T-helper 9 cell (primary cell): ENCODE measurements around the gene IMMP2L.
"Not testable (repeated sequence)": the region's sequence is repeated elsewhere in the genome, so short reads cannot be mapped to it uniquely, and the experiment has no call there.

ENCODE experiments used
- DNase-seq: peaks from one replicate; pipeline ENCODE4 v3.0.0-alpha.2; 2020

Gene IMMP2L

GRCh38 chr7:110962826-110963225, 599.5 kb downstream of the IMMP2L start:
- no peak for DNase-seq

DNA sequence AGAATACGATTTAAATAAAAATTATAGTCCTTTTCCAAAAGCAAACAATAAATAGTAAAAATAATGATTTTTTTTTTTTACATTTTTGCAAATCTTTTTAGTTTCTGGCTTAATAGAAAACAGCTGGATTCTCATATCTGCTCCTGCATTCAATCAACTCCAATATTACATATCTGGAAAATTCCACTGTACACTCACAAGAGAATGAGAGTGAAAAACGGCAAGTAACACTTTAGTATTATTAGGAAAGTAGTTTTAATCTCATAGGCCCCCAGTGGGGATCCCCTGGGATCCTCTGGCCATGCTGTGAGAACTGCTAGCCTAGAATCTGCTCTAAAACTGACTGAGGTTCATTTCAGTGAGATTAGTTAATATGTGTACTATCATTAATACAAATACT, 599.9 kb downstream of the IMMP2L start:
- no peak for DNase-seq

GRCh38 chr7:110960811-110961210, 601.5 kb downstream of the IMMP2L start:
- DNase-seq = no peak

DNA sequence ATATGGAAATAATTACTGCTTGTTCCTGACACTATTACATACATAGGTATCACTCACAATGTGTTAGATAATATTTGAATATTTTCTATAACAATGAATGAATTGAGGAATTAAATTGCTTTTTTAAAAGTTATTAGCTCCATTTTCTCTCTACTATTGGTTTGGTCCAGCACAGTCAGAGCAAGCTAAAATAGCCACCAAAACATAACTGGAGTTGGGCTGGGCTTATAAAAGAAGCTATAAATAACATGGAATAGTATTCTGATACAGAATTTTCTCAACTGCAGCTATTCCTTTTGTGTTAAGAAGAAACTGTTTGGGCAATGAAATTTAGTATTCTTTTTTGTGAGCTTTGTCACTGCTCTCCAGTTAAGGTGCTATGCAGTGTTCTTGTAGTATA, 614.0 kb downstream of the IMMP2L start:
- DNase-seq = no peak

- DNase-seq = no peak
Measured at GRCh38 chr7:110947408-110947807, 614.9 kb downstream of the IMMP2L start.

DNA sequence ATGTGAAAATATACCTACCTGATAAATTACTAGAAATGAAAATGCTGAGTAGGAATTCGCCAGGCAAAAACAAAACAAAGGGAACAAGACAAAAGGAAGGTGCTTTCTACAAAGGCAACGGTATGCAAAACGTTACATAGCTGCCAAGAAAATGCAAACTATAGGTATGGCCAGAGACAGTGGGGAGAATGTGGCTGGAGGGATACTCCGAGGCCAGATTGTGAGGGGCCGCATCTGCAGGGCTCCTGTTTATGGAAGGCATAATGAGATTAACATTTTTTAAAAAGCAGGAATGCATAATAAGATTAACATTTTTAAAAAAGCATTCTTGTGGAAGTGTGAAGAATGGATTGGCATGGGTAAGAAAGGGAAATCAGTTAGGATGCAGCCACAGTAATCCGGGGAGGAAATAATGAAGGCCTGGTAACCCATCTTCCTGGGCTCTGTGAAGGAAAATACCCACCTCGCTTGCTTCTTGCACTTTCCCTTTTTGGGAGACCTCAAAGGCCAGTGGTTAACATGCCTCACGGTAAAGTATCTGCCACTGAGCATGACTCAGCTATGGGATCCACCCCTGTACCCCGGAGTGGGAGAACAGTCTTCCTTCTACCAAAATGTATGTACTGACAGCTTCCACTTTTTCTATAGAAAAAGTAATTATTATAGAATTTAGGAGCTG, 617.2 kb downstream of the IMMP2L start:
- no peak for DNase-seq

- DNase-seq = no peak
Measured at GRCh38 chr7:110944448-110944847, 617.8 kb downstream of the IMMP2L start.

DNA sequence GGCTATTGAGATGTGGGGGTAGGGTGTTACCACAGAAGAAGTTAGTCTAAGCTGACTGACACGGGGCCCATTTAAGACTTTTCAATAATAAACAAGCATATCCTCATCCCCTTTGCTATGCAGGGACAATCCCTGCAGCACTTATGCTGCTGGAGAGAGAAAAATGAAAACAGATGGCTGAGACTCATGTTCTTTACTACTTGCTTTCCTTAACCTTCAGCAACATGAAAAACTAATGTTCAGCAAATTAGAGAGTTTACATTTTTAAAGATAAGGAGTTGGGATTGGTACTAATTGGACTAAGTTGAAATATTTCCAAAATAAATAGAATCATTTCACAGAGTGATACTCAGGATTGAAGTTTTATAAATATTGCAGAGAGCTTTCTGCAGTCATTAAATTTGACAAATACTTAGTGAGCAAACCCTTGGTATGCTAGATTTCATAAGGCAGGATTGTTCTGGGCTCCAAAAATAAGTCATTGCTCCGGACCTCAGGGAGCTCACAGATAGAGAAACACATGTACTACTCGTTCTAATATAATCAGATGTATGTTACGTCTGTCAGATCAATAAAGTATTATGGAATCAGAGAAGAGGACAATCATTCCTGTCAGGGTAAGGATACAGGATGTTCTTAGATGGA, 618.5 kb downstream of the IMMP2L start:
- DNase-seq = no peak

DNA sequence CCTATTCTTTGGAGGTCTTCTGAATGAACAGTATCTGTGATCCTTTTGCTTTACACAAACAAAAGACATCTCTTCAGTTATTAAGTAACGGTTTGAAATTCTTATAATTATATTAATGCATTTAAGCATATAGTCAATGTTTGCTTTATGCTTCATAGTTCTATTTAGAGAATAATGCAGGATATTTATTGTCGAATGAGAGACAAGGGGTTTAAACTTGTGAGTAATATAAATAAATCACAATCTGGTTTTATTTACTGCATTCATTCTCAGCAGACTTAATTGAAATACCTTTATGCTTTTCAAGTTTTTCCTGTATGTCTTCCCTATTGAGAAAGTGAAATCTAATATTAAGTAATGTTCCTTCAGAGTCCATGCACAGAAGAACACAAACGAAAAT, 620.9 kb downstream of the IMMP2L start:
- no peak for DNase-seq

- DNase-seq = no peak
Measured at GRCh38 chr7:110940756-110941155, 621.5 kb downstream of the IMMP2L start.

DNA sequence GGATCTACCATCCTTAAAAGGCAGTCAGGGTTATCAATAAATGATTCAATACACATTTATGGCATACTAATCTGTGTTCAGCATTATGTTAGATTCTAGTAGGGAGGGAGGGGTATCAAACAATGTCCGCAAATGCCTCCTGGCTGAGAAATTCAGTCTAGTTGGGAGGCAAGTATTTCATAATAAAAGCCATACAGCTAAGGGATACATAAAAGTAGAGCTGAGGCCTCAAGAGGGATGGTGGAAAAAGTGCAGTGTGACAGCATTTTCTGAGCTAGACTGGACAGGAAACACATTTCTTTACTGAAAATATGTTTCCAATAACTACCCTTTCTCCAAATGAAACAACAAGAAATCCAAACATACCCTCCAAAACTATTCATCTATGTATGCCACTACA, 624.1 kb downstream of the IMMP2L start:
- no peak for DNase-seq

GRCh38 chr7:110936665-110937064, 625.6 kb downstream of the IMMP2L start:
- DNase-seq = not testable (repeated sequence)

DNA sequence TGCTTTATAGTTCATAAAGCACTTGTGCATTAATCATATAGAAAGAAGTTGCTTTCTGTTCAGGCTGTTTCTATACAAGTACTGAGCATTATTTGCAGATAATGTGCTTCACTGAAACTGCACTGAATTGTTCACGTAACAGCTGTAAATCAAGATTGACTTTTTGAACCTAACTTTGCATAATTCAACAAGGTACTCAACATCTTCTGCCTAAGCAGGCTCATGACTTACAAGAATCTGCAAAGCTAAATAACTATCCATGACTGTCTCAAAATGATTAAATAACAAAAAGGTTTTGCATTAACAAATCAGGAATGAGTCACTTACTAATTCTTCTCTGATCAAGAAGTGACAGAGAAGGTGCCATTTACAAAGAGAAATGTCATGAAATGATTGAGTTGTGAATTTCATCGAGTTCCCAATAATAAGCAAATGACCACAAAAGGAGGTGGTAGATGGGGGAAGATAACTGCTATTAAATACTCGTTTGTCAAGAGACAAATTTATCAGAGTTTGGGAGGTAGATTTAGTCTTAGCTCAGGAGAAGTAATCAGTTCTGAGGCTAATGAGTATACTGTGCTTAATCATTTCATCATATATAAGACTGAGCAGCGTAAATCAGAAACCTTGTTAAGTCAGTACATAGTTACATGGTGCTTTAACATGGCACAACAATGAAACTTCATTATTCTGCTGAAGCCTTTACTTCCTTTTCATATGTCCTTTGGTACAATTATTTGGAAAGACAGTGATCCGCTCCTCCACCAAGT, 632.6 kb downstream of the IMMP2L start:
- DNase-seq = no peak

- no peak for DNase-seq
Measured at GRCh38 chr7:110922906-110923305, 639.4 kb downstream of the IMMP2L start.

DNA sequence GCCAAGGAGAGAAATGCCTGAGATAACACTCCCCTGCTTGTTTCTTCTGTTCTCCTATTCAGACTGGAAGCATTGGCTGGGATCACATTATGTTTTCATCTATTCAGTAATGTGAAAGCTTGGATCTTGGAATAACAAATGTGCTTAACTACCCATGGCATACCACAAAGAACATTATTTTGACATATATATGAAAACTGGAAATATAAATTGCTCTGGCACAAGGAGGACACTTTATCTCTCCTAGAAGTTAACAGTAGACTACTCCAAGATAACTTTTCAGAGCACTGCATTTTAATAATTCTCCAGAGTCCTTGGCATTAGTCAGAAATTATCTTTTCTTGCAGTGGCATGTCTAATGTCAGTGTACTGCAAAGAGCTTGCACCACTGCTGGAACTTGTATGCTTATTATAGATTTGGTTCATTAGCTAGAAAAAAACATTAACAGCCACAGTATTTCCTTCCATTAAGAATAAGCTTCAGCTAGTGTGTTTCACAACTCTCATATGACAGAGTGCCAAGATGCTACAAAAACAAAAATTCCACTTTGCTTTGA, 640.6 kb downstream of the IMMP2L start:
- no peak for DNase-seq

DNA sequence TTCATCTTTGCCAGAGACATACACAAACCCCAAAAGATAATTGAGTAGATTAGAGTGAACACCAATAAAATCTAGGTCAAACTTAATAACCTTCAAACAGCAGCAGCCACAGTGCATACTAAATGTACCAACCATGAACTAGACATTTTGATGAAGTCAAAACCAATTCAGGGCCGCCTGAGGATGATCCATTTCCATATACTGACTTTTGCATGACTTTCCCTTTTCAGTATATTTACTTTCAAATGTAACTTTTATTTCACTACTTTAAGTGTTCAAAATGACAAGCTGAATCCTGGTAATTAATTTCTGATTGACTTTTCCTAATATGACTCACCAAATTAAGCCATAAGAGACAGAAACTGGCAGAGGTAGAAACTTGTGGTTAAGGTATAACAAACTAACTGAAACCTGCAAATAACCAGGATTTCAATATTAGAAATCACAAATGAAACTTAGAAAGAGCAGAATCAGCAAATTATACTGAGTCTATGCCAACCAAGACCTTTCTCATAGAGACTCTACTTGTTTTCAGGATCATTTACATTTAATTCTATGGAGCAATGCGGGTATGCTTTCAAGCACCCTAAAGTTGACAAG, 643.2 kb downstream of the IMMP2L start:
- no peak for DNase-seq

DNA sequence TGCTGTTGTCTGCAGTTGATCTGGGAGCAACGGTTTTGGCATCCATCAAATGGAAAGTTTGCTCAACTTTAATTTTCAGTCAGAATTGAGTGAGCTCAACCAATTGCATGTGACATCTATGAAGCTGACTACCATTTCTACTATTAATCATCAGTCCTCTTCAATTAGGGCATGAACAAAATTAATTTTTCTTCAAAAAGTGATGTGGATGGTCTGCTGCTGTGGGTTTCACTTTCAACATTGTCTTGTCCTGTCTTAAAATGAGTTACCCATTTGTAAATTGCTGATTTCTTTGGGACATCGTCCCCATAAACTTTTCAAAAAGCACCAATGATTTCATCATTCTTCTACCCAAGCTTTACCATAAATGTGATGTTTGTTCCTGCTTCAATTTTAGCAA, 648.0 kb downstream of the IMMP2L start:
- no peak for DNase-seq

DNA sequence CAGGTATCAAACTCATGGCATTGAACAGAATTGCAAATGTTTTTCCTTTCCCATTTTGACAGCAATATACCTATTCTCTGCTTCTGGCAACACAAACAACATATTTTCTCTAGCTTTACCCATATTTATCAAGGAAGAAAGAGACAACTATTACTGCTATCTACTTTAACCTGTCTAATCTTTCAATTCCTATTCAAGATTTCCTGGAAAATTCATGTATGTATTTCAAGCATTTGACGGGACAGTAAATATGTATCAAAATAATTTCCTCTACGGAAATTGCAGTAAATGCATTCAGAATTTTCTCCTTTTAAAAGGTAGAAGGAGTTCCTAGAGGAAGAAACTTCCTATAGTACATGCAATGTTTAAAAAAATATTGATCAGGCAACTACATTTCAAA, 650.7 kb downstream of the IMMP2L start:
- no peak for DNase-seq

DNA sequence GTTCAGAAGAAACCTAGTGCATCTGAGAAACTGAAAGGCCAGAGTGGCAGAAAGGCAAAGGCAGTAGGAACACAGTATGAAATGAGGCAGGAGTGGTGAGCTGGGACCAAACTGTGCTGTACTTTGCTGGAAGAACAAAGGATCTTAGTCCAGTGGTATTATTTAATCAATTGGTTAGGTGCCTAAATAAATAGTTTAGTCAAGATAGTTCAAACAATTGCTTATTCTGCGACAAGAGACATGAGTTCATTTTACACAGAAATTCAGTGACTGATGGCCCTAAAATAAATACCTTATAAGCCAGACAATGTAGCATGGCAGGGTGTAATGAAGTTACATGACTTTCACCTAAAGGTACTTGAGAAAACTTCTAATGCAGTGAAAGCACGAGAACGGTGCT, 653.2 kb downstream of the IMMP2L start:
- DNase-seq = no peak

DNA sequence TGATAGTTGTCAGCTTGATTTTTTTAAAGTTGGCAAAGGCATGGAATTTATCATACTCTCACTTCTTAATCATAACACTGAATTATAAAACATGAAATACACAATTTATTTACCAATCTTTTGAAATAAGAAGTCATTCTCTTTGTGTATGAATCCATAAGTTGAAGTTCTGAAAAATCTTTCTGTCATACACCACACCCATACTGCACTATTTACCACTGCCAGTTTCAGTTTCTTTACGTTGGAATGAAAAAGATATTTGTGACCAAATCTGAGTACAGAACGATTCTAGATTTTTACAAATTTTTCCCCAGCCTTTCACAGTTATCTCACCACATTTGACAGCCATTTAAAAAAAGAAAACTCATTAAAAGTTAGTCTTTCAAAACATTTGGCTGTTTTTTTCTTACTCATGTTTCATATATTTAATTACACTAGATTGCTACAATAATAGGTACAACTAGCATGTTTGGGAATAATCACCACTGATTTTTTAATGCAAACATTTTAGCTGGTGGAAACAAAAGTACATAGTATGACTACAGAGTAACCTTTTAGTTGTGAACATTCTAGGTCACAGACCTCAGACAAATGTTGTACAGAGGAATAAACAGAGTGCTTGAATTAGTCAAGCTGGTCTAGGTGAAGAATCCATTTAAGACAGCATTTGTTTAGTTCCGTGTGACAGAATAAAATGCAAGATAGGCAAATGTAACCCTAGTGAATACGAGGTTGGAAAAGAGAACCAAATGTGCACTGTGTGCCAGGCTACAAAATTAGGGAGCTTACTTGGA, 656.3 kb downstream of the IMMP2L start:
- DNase-seq = no peak

GRCh38 chr7:110898516-110898915, 663.8 kb downstream of the IMMP2L start:
- no peak for DNase-seq

DNA sequence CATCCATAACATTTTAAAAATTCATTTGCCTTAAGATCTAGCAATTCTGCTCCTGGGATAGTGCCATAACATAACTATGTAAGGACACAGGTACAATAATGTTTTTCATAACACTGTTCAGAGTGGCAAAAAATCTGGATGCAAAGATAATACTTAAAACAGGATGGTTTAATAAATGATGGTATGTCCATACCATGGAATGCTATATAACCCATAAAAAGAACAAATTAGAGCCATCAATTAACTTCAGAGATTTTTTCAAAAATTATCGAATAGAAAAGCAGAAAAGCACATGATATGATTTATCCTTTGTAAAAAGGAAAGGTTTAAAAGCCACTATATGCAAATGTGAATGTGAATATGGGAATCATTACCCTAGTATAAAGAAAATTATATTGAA, 664.8 kb downstream of the IMMP2L start:
- no peak for DNase-seq

DNA sequence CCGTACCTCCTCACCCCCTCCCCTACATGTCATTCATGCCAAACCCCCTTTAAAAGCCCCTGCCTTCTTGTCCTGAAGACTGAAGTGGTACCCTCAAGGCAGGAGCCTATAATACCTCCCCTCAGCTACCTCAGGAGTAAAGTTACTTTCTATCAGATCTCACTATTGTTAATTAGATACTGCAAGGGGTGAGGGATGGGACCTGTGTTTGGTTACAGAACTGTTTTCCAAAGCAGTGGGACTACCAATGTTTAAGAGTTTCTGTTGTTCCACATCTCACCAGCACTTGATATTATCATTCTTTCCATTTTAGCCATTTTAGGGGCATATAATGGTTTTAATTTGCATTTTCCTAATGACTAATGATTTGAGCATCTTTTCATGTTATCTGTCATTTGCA, 668.2 kb downstream of the IMMP2L start:
- no peak for DNase-seq
